Measurements from ENCODE around the gene ASPRV1.
"Not testable (repeated sequence)": the region's sequence is repeated elsewhere in the genome, so short reads cannot be mapped to it uniquely, and the experiment has no call there.

Gene ASPRV1

GRCh38 chr2:70005752-70006446 is 44.5 kb upstream of the ASPRV1 start:
- H3K4me3 ChIP-seq (replicated peaks in 1 of 2; ENCODE audit: low read depth in 2 of 2, low read length in 2 of 2): no peak overlapping the region
- no peak for TF ChIP-seq CTCF (IDR thresholded peaks at IDR 0.05; ENCODE audit: low read depth, low read length)
- no peak for DNase-seq (ENCODE audit: low read depth in 2 of 2)

- no peak for TF ChIP-seq CTCF (IDR thresholded peaks at IDR 0.05; ENCODE audit: low read depth, low read length)
- no peak overlapping the region for H3K4me3 ChIP-seq (replicated peaks in 1 of 2; ENCODE audit: low read depth in 2 of 2, low read length in 2 of 2)
- no peak for DNase-seq (ENCODE audit: low read depth in 2 of 2)
These were observed 43.8 kb upstream of the ASPRV1 start for GRCh38 chr2:70005216-70005615.

GRCh38 chr2:70003093-70003830 is 41.8 kb upstream of the ASPRV1 start:
- no peak overlapping the region for H3K4me3 ChIP-seq (replicated peaks in 1 of 2; ENCODE audit: low read depth in 2 of 2, low read length in 2 of 2)
- DNase-seq (ENCODE audit: low read depth in 2 of 2): no peak
- no peak for TF ChIP-seq CTCF (IDR thresholded peaks at IDR 0.05; ENCODE audit: low read depth, low read length)

- no peak for DNase-seq (ENCODE audit: low read depth in 2 of 2)
- H3K4me3 ChIP-seq (replicated peaks in 1 of 2; ENCODE audit: low read depth in 2 of 2, low read length in 2 of 2): no peak overlapping the region
- no peak for TF ChIP-seq CTCF (IDR thresholded peaks at IDR 0.05; ENCODE audit: low read depth, low read length)
These were observed 40.9 kb upstream of the ASPRV1 start for GRCh38 chr2:70002241-70002899.

GRCh38 chr2:70000529-70000928 is 39.1 kb upstream of the ASPRV1 start:
- H3K4me3 ChIP-seq (replicated peaks in 1 of 2; ENCODE audit: low read depth in 2 of 2, low read length in 2 of 2); DNase-seq (ENCODE audit: low read depth in 2 of 2): not testable (repeated sequence)

GRCh38 chr2:69998761-69999160 is 37.3 kb upstream of the ASPRV1 start:
- TF ChIP-seq CTCF (IDR thresholded peaks at IDR 0.05; ENCODE audit: low read depth, low read length): no peak
- DNase-seq (ENCODE audit: low read depth in 2 of 2): no peak

More at GRCh38 chr2:69998761-69999160, 37.3 kb upstream of the ASPRV1 start:
- no peak overlapping the region for H3K4me3 ChIP-seq (replicated peaks in 1 of 2; ENCODE audit: low read depth in 2 of 2, low read length in 2 of 2)

All from cardiac fibroblast (primary cell).